K562 (cell line): Measurements from ENCODE around the gene TIMM17A. TPM values are rescaled to one million over a fixed set of nuclear protein-coding genes. Genes with fewer than 3 reads are reported as not detected.

Source experiments
- ATAC-seq: fragments of 200-7000 bp; cut with Tn5 transposase; 3 replicates; pipeline ENCODE4 v1.9.1; 2020; ENCODE audit warnings: moderate library complexity
- BruUV-seq: library from RNA; stranded (reverse); fragments of 400-500 nt; replicated peaks from 2 replicates; lab custom pipeline; 2021; lab: Mats Ljungman, UMichigan
- CTCF ChIA-PET: fragments of 300-600 bp; formaldehyde crosslinking; extraction: SDS; loops from one replicate; lab custom pipeline; 2021; ENCODE audit warnings: low intra/inter-chr PET ratio; lab: Yijun Ruan, JAX
- POLR2A ChIA-PET: fragments of 300-600, 350-650 bp; sonication (Branson Sonifier 250); formaldehyde crosslinking; extraction: SDS; loops from one replicate; lab custom pipeline; 2021; ENCODE audit warnings: antibody characterized with exemption, inconsistent platforms; lab: Yijun Ruan, JAX
- DNase-seq, 4 experiments: peaks; one replicate each; pipeline versions ENCODE4 v3.0.0 to v3.0.0-alpha.2; 2011 to 2018; ENCODE audit warnings: low spot score in 3 of 4, mixed read lengths in 3 of 4; ENCODE audit errors: extremely low read depth in 1 of 4
- FAIRE-seq: peaks from 2 replicates; lab custom pipeline; 2011; peaks lifted over from hg19 to GRCh38; lab: Jason Lieb, UNC
- H2AFZ ChIP-seq: 2 replicates; pipeline ENCODE4 v1.6.0; 2011; ENCODE audit warnings: low read depth, low read length, control low read depth, inconsistent platforms
- H3K27ac ChIP-seq: fragments of 200-600 bp; 3 replicates; pipeline ENCODE4 v1.8.0; 2011; ENCODE audit warnings: low read depth, mild to moderate bottlenecking, control low read depth, inconsistent platforms, low read length, moderate library complexity, mixed read lengths; ENCODE audit errors: extremely low read depth
- H3K27me3 ChIP-seq, 2 experiments: fragments of 300-600 bp in 1 of 2; 2 replicates in 1 of 2; 3 replicates in 1 of 2; pipeline versions ENCODE4 v1.6.0 to v1.8.0; 2011; ENCODE audit warnings: inconsistent platforms in 2 of 2, low read length in 2 of 2, mild to moderate bottlenecking in 1 of 2, mixed read lengths in 1 of 2, moderate library complexity in 1 of 2; ENCODE audit not compliant: control insufficient read depth in 2 of 2, insufficient read depth in 2 of 2
- H3K36me3 ChIP-seq: fragments of 300-600 bp; 3 replicates; pipeline ENCODE4 v1.8.0; 2011; ENCODE audit warnings: mild to moderate bottlenecking, low read length, inconsistent platforms; ENCODE audit not compliant: control insufficient read depth, insufficient read depth
- H3K4me1 ChIP-seq, 2 experiments: fragments of 200-600 bp in 1 of 2; replicated peaks in 1 of 2; 2 replicates in 1 of 2; 3 replicates in 1 of 2; pipeline versions ENCODE4 v1.5.1 to v1.8.0; 2011; ENCODE audit warnings: inconsistent platforms in 2 of 2, low read length in 2 of 2, mild to moderate bottlenecking in 1 of 2, mixed read lengths in 1 of 2, moderate library complexity in 1 of 2; ENCODE audit not compliant: control insufficient read depth in 2 of 2, insufficient read depth in 2 of 2
- H3K4me2 ChIP-seq: 2 replicates; pipeline ENCODE4 v1.6.1; 2011; ENCODE audit warnings: low read length, control low read depth, inconsistent platforms, mixed read lengths; ENCODE audit not compliant: insufficient read depth
- H3K4me3 ChIP-seq: fragments of 200-600 bp; sonication (generic), shearing (Covaris generic); 2 replicates; pipeline ENCODE4 v1.5.1; 2016; ENCODE audit warnings: control low read depth, inconsistent platforms
- H3K79me2 ChIP-seq: fragments of 200-600 bp; 3 replicates; pipeline ENCODE4 v1.8.0; 2011; ENCODE audit warnings: low read length, inconsistent platforms; ENCODE audit not compliant: control insufficient read depth, insufficient read depth
- H3K9ac ChIP-seq, 2 experiments: 2 replicates each; pipeline versions ENCODE4 v1.6.0 to v1.6.1; 2011; ENCODE audit warnings: low read depth in 2 of 2, low read length in 2 of 2, control low read depth in 1 of 2, inconsistent platforms in 1 of 2, mild to moderate bottlenecking in 1 of 2, mixed read lengths in 1 of 2; ENCODE audit not compliant: insufficient read depth in 1 of 2
- H3K9me1 ChIP-seq: one replicate; pipeline ENCODE4 v1.6.0; 2011; ENCODE audit warnings: inconsistent platforms, mild to moderate bottlenecking, low read length, moderate library complexity; ENCODE audit not compliant: control insufficient read depth, insufficient read depth
- H3K9me3 ChIP-seq: replicated peaks from 2 replicates; pipeline ENCODE4 v1.5.1; 2011; ENCODE audit warnings: low read depth, low read length, inconsistent platforms; ENCODE audit not compliant: control insufficient read depth, insufficient read depth
- H4K20me1 ChIP-seq: replicated peaks from 2 replicates; pipeline ENCODE4 v1.6.1; 2011; ENCODE audit warnings: low read length, inconsistent platforms, mixed read lengths; ENCODE audit not compliant: control insufficient read depth, insufficient read depth
- ARHGAP35 ChIP-seq: fragments of 450-650 bp; IDR thresholded peaks from 2 replicates; pipeline ENCODE4 v1.6.1; 2018; ENCODE audit not compliant: partially characterized antibody
- CREB3L1 ChIP-seq: fragments of 450-650 bp; IDR thresholded peaks from 2 replicates; pipeline ENCODE4 v1.6.1; 2014; ENCODE audit warnings: low read depth, mild to moderate bottlenecking, moderate library complexity, borderline replicate concordance
- HDGF ChIP-seq: fragments of 450-650 bp; IDR thresholded peaks from 2 replicates; pipeline ENCODE4 v1.6.1; 2016
- MEIS2 ChIP-seq: fragments of 450-650 bp; IDR thresholded peaks from 2 replicates; pipeline ENCODE4 v1.6.1; 2014; ENCODE audit warnings: mild to moderate bottlenecking; ENCODE audit not compliant: partially characterized antibody
- MNT ChIP-seq, 2 experiments: fragments of 450-650 bp; conservative IDR thresholded peaks; 2 replicates each; pipeline ENCODE4 v1.6.1; 2017; ENCODE audit warnings: mild to moderate bottlenecking in 2 of 2, moderate library complexity in 2 of 2
- RAD21 ChIP-seq, 2 experiments: fragments of 250-450 bp in 1 of 2; fragments of 450-650 bp in 1 of 2; sonication (Bioruptor Pico) in 1 of 2; formaldehyde crosslinking in 1 of 2; IDR thresholded peaks in 1 of 2; conservative IDR thresholded peaks in 1 of 2; 2 replicates each; pipeline versions ENCODE4 v1.4.0 to v1.8.0; 2020 to 2022; ENCODE audit warnings: mild to moderate bottlenecking in 2 of 2, moderate library complexity in 1 of 2
- ZNF354B ChIP-seq: fragments of 250-450 bp; sonication (Bioruptor Pico); IDR thresholded peaks from 2 replicates; pipeline ENCODE4 v1.4.0; 2020
- ZNF384 ChIP-seq: IDR thresholded peaks from 2 replicates; pipeline ENCODE4 v1.6.1; 2012; ENCODE audit warnings: low read depth, low read length, improper control_type of control experiment
- ZNF512 ChIP-seq: IDR thresholded peaks from 2 replicates; pipeline ENCODE4 v1.6.1; 2016; ENCODE audit warnings: missing genetic modification characterization, missing compliant biosample characterization
- ZNF830 ChIP-seq: fragments of 250-450 bp; sonication (Bioruptor Pico); IDR thresholded peaks from 2 replicates; pipeline ENCODE4 v1.5.0; 2021; ENCODE audit warnings: mild to moderate bottlenecking
- ZZZ3 ChIP-seq: fragments of 450-650 bp; IDR thresholded peaks from 2 replicates; pipeline ENCODE4 v1.6.1; 2016; ENCODE audit warnings: antibody characterized with exemption, mild to moderate bottlenecking, moderate library complexity
- WGBS: fragments of 100-300 bp; shearing (Covaris generic); methylation state at CpG from one replicate; pipeline ENCODE4 v1.1.6; 2016; ENCODE audit warnings: low coverage, mixed read lengths; ENCODE audit not compliant: insufficient coverage; ENCODE audit errors: missing lambda C conversion rate; 5-methylcytosine and 5-hydroxymethylcytosine counted together
- in situ Hi-C: fragments of 300-500 bp; cut with MboI; formaldehyde crosslinking; loops from 4 replicates; pipeline ENCODE4 v1.15.0; 2018; ENCODE audit warnings: inconsistent platforms, mixed read lengths
- intact Hi-C: fragments of 100-400 bp; cut with micrococcal nuclease; formaldehyde crosslinking; loops from 2 replicates; pipeline ENCODE4 v1.14.2; 2022
- polyA plus RNA-seq, 8 experiments: library from polyadenylated mRNA; depleted of rRNA in 4 of 8; stranded (reverse) in 5 of 8; unstranded in 3 of 8; fragments of >200 nt; fragmentation: Nextera tagmentation in 2 of 8; fragmentation: Illumina TruSeq in 1 of 8; extraction: Ambion mirVana in 2 of 8; extraction: Trizol in 1 of 8; gene quantifications; 2 replicates each; pipeline versions ENCODE4 v1.2.1 to v1.2.3, GENCODE V29; 2011 to 2014; ENCODE audit warnings: inconsistent platforms in 1 of 8, missing spikeins in 1 of 8
- total RNA-seq, 7 experiments: library from RNA; depleted of rRNA in 6 of 7; stranded (reverse); fragments of >200 nt in 6 of 7; fragmentation: Illumina TruSeq in 2 of 7; extraction: Trizol in 2 of 7; gene quantifications; 2 replicates each; pipeline versions ENCODE4 v1.2.1 to v1.2.3, GENCODE V29; 2011 to 2021; ENCODE audit warnings: low replicate concordance in 1 of 7

The TIMM17A gene
- total and polyA plus RNA-seq, 9 of the 15 experiments (the other 6 are each of a cell fraction or from before 2014, with no cell fraction given), result 116 to 744 (median 180) TPM

GRCh38 chr1:201984446-201984845 is 29.1 kb downstream of the TIMM17A start (continued):
- TF ChIP-seq MNT (conservative IDR thresholded peaks at IDR 0.05), result no peak

GRCh38 chr1:201985355-201985754 is 30.1 kb downstream of the TIMM17A start:
- ATAC-seq (no peak), DNase-seq (no peak)
- Histone ChIP-seq H3K4me3 (no peak overlapping the region), H3K4me2 (no peak overlapping the region), H3K27me3 (no peaks in the 10 kb centered on the region), H3K36me3 (peaks cover 45% of the 10 kb centered on the region), H3K27ac (no peak overlapping the region), H2AFZ (no peak overlapping the region), H3K9ac (no peak overlapping the region), H4K20me1 (peaks cover 17% of the 10 kb centered on the region), H3K9me3 (no peaks in the 10 kb centered on the region), H3K4me1 (peaks cover 9 to 19% of the 10 kb centered on the region in 2 experiments; a peak in 4 of 5 replicates)
- no TSS peak for BruUV-seq
- in situ Hi-C loops, result no loop called here
- ChIA-PET POLR2A (interaction anchor here (0.6 to 1.2 kb wide), 3 partner anchors 13 to 21 kb away, joined by 3 read pairs; no protein-coding TSS in a partner anchor), CTCF (no interaction called here)
- intact Hi-C loops, result no loop called here
- WGBS, result 100% methylated on average over 2 of the region's 2 CpGs
- TF ChIP-seq HDGF (no peak), ZZZ3 (no peak), MEIS2 (no peak), CREB3L1 (no peak), ZNF512 (tag) (no peak), ZNF354B (CRISPR knock-in tag) (no peak), ZNF830 (CRISPR knock-in tag) (no peak), RAD21 (CRISPR knock-in tag; conservative IDR thresholded peaks at IDR 0.05 in 1 of 2, IDR thresholded peaks at IDR 0.05 in 1 of 2) (no peak), ZNF384 (no peak), ARHGAP35 (no peak)
- TF ChIP-seq, all 486 proteins: peak for 0
- no peak for FAIRE-seq
- H3K9me1 ChIP-seq, result no peaks in the 10 kb centered on the region
- H3K79me2 ChIP-seq, result peaks cover 44% of the 10 kb centered on the region
